Keratinocyte (primary cell): ENCODE measurements around the gene SCN1B. TPM values are rescaled to one million over a fixed set of nuclear protein-coding genes. Genes with fewer than 3 reads are reported as not detected.

Experiments
- DNase-seq: peaks from one replicate; pipeline ENCODE4 v3.0.0-alpha.2; 2011; ENCODE audit warnings: low read depth, missing footprints, low spot score
- FAIRE-seq: peaks from 2 replicates; lab custom pipeline; 2011; peaks lifted over from hg19 to GRCh38; lab: Jason Lieb, UNC
- H2AFZ ChIP-seq: 2 replicates; pipeline ENCODE4 v1.6.0; 2012; ENCODE audit warnings: low read length, control low read depth, inconsistent platforms; ENCODE audit not compliant: control insufficient read depth
- H3K27ac ChIP-seq: 2 replicates; pipeline ENCODE4 v1.5.1; 2011; ENCODE audit warnings: low read length; ENCODE audit not compliant: control insufficient read depth, insufficient read depth
- H3K27me3 ChIP-seq: 3 replicates; pipeline ENCODE4 v1.6.0; 2011; ENCODE audit warnings: low read length; ENCODE audit not compliant: control insufficient read depth, insufficient read depth; ENCODE audit errors: extremely low read depth
- H3K36me3 ChIP-seq, 2 experiments: 2 replicates in 1 of 2; 3 replicates in 1 of 2; pipeline ENCODE4 v1.5.1; 2011; ENCODE audit warnings: low read length in 2 of 2, mild to moderate bottlenecking in 1 of 2; ENCODE audit not compliant: control insufficient read depth in 2 of 2, insufficient read depth in 2 of 2; ENCODE audit errors: extremely low read depth in 1 of 2
- H3K4me1 ChIP-seq: 3 replicates; pipeline ENCODE4 v1.5.1; 2011; ENCODE audit warnings: low read length; ENCODE audit not compliant: control insufficient read depth, insufficient read depth; ENCODE audit errors: extremely low read depth
- H3K4me2 ChIP-seq: 3 replicates; pipeline ENCODE4 v1.6.0; 2011; ENCODE audit warnings: low read depth, low read length; ENCODE audit not compliant: control insufficient read depth, insufficient read depth; ENCODE audit errors: extremely low read depth
- H3K4me3 ChIP-seq, 3 experiments: fragments of 200-600 bp in 1 of 3; sonication (generic) in 1 of 3; 2 replicates in 2 of 3; 3 replicates in 1 of 3; pipeline ENCODE4 v1.5.1; 2011 to 2016; ENCODE audit warnings: low read length in 3 of 3, mild to moderate bottlenecking in 3 of 3, control low read depth in 2 of 3, inconsistent platforms in 1 of 3, low read depth in 1 of 3, mixed read lengths in 1 of 3, mixed run types in 1 of 3, moderate library complexity in 1 of 3; ENCODE audit not compliant: control insufficient read depth in 2 of 3, insufficient read depth in 2 of 3; ENCODE audit errors: extremely low read depth in 1 of 3
- H3K79me2 ChIP-seq: 2 replicates; pipeline ENCODE4 v1.6.0; 2012; ENCODE audit warnings: low read length; ENCODE audit not compliant: control insufficient read depth, insufficient read depth
- H3K9ac ChIP-seq: 3 replicates; pipeline ENCODE4 v1.6.0; 2011; ENCODE audit warnings: low read length; ENCODE audit not compliant: control insufficient read depth, insufficient read depth; ENCODE audit errors: extremely low read depth
- H3K9me1 ChIP-seq: 3 replicates; pipeline ENCODE4 v1.6.0; 2011; ENCODE audit warnings: low read length; ENCODE audit not compliant: control insufficient read depth, insufficient read depth; ENCODE audit errors: extremely low read depth
- H3K9me3 ChIP-seq: 2 replicates; pipeline ENCODE4 v1.5.1; 2012; ENCODE audit warnings: low read depth, low read length; ENCODE audit not compliant: control insufficient read depth
- H4K20me1 ChIP-seq: 3 replicates; pipeline ENCODE4 v1.6.0; 2011; ENCODE audit warnings: low read length; ENCODE audit not compliant: control insufficient read depth, insufficient read depth; ENCODE audit errors: extremely low read depth
- CTCF ChIP-seq, 3 experiments: IDR thresholded peaks in 1 of 3; conservative IDR thresholded peaks in 1 of 3; optimal IDR thresholded peaks in 1 of 3; 2 replicates in 2 of 3; 3 replicates in 1 of 3; pipeline versions ENCODE3 to v1.5.1; 2011; ENCODE audit warnings: low read length in 3 of 3, mild to moderate bottlenecking in 3 of 3, moderate library complexity in 2 of 3, control low read depth in 1 of 3, inconsistent platforms in 1 of 3; ENCODE audit not compliant: insufficient read depth in 2 of 3; ENCODE audit errors: extremely low read depth in 1 of 3
- EZH2 ChIP-seq: IDR thresholded peaks from one replicate; pipeline ENCODE4 v1.6.1; 2012; ENCODE audit warnings: inconsistent platforms, mild to moderate bottlenecking, low read length, moderate library complexity
- dilution Hi-C: fragments of 300-500 bp; cut with MboI; formaldehyde crosslinking; loops from one replicate; pipeline ENCODE4 v1.7.0; 2020; ENCODE audit warnings: low sequenced_read_pairs; ENCODE audit not compliant: extremely low pct_ligation_motif_present
- polyA plus RNA-seq, 5 experiments: library from polyadenylated mRNA; depleted of rRNA in 3 of 5; stranded (reverse) in 3 of 5; stranded (forward) in 1 of 5; unstranded in 1 of 5; fragments of >200 nt; gene quantifications; 1 replicate in 1 of 5; 2 replicates in 3 of 5; 3 replicates in 1 of 5; pipeline versions ENCODE4 v1.2.1 to v1.2.3, GENCODE V29; 2011 to 2012; ENCODE audit warnings: missing spikeins in 2 of 5, low read depth in 1 of 5, low replicate concordance in 1 of 5

The SCN1B gene
- polyA plus RNA-seq, 1 donor (not counting 4 experiments of a cell fraction or from before 2014, with no cell fraction given), result 0.30 TPM

DNA sequence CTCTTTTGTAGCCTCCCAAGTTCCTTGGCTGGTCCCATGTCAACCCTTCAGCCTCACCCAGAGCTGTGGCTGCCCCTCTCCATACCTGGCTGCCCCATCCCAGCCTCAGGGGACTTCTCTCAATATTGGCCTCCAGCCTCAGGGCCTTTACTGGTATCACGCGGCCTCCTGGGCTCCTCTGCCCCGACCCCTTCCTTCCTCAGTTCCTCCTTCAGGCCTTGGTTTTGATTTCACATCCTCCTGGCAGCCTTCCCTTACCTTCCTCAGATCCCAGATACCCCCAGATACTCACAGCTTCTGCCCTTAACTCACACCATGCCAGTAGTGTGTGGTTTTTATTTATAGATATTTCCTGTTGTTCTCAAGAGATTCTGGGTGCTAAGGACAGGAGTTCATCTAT is 12.8 kb upstream of the SCN1B start:
- Histone ChIP-seq H4K20me1 (no peaks in the 10 kb centered on the region), H2AFZ (no peak overlapping the region), H3K27ac (no peak overlapping the region), H3K9ac (no peak overlapping the region), H3K9me1 (no peaks in the 10 kb centered on the region), H3K4me2 (no peak overlapping the region), H3K27me3 (no peaks in the 10 kb centered on the region), H3K79me2 (no peaks in the 10 kb centered on the region), H3K9me3 (no peaks in the 10 kb centered on the region), H3K4me3 (no peak overlapping the region), H3K36me3 (peaks cover 14 to 32% of the 10 kb centered on the region in 2 experiments), H3K4me1 (no peaks in the 10 kb centered on the region)
- FAIRE-seq (no peak), DNase-seq (no peak)
- dilution Hi-C loops, result no loop called here
- no peak for TF ChIP-seq EZH2
- TF ChIP-seq CTCF (optimal IDR thresholded peaks at IDR 0.05 in 1 of 3, IDR thresholded peaks at IDR 0.05 in 1 of 3, conservative IDR thresholded peaks at IDR 0.05 in 1 of 3; ENCODE audit: extremely low read depth in 1 of 3, insufficient read depth in 2 of 3, low read length in 3 of 3), result no peak

DNA sequence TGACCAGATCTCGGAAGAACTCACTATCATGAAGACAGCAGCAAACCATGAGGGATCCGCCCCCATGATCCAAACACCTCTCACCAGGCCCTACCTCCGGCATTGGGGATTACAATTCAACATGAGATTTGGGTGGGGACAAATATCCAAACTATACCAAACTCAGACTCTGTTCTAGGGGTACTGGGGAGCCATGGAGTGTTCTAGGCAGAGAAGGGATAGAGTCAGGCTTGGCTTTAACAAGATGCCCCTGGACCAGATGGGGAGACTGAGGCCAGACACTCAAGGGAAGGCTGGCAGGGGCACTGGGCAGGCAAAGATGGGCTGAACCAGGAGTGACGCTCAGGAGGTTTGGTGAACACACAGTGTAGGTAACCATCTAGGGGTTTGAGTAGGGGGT is 11.9 kb upstream of the SCN1B start:
- no peaks in the 10 kb centered on the region for H3K79me2 ChIP-seq
- FAIRE-seq (no peak), DNase-seq (no peak)
- H3K4me1 ChIP-seq, result no peaks in the 10 kb centered on the region
- no peaks in the 10 kb centered on the region for H4K20me1 ChIP-seq
- no peak overlapping the region for H3K4me3 ChIP-seq
- no peak overlapping the region for H3K27ac ChIP-seq
- no peak overlapping the region for H2AFZ ChIP-seq
- no peaks in the 10 kb centered on the region for H3K9me3 ChIP-seq
- H3K36me3 ChIP-seq, result peaks cover 14 to 33% of the 10 kb centered on the region in 2 experiments
- dilution Hi-C loops, result no loop called here
- no peak overlapping the region for H3K9ac ChIP-seq
- TF ChIP-seq CTCF (optimal IDR thresholded peaks at IDR 0.05 in 1 of 3, IDR thresholded peaks at IDR 0.05 in 1 of 3, conservative IDR thresholded peaks at IDR 0.05 in 1 of 3; ENCODE audit: extremely low read depth in 1 of 3, insufficient read depth in 2 of 3, low read length in 3 of 3) (no peak), EZH2 (no peak)
- H3K9me1 ChIP-seq, result no peaks in the 10 kb centered on the region
- no peaks in the 10 kb centered on the region for H3K27me3 ChIP-seq
- H3K4me2 ChIP-seq, result no peak overlapping the region
